Panc1 (cell line): ENCODE measurements around the gene IQCN. TPM values are rescaled to one million over a fixed set of nuclear protein-coding genes. Genes with fewer than 3 reads are reported as not detected.

Experiments
- ATAC-seq: fragments of 200-7000 bp; cut with Tn5 transposase; 2 replicates; pipeline ENCODE4 v1.9.1; 2020; ENCODE audit warnings: mild to moderate bottlenecking, moderate library complexity
- BruUV-seq: library from RNA; stranded (reverse); fragments of 400-500 nt; replicated peaks from 2 replicates; lab custom pipeline; 2021; lab: Mats Ljungman, UMichigan
- CTCF ChIA-PET: fragments of 300-600 bp; sonication (Branson Sonifier 250); formaldehyde crosslinking; loops from one replicate; lab custom pipeline; 2022; ENCODE audit warnings: antibody characterized with exemption; lab: Charles Lee
- POLR2A ChIA-PET: fragments of 300-600 bp; sonication (Branson Sonifier 250); formaldehyde crosslinking; loops from one replicate; lab custom pipeline; 2022; ENCODE audit warnings: antibody characterized with exemption; lab: Charles Lee
- DNase-seq: peaks from one replicate; pipeline ENCODE4 v3.0.0-alpha.2; 2010; ENCODE audit warnings: low read depth, low spot score
- H3K27ac ChIP-seq: 2 replicates; pipeline ENCODE4 v1.5.1; 2011; ENCODE audit warnings: mild to moderate bottlenecking, low read length, inconsistent platforms
- H3K27me3 ChIP-seq: fragments of 200-500 bp; sonication (Bioruptor generic); 2 replicates; pipeline ENCODE4 v1.6.0; 2014; ENCODE audit warnings: low read length, inconsistent platforms; ENCODE audit not compliant: control insufficient read depth, insufficient read depth
- H3K36me3 ChIP-seq: fragments of 200-500 bp; sonication (Bioruptor generic); 2 replicates; pipeline ENCODE4 v1.5.1; 2014; ENCODE audit warnings: inconsistent platforms, mild to moderate bottlenecking, low read length, moderate library complexity; ENCODE audit not compliant: control insufficient read depth, insufficient read depth
- H3K4me1 ChIP-seq: 2 replicates; pipeline ENCODE4 v1.5.1; 2011; ENCODE audit warnings: inconsistent platforms, mild to moderate bottlenecking, low read length, moderate library complexity; ENCODE audit not compliant: control insufficient read depth, insufficient read depth
- H3K4me3 ChIP-seq, 2 experiments: 2 replicates each; pipeline ENCODE4 v1.5.1; 2011 to 2012; ENCODE audit warnings: low read depth in 2 of 2, low read length in 2 of 2, mild to moderate bottlenecking in 2 of 2, inconsistent platforms in 1 of 2, moderate library complexity in 1 of 2
- H3K9me3 ChIP-seq: fragments of 200-500 bp; sonication (Bioruptor generic); 2 replicates; pipeline ENCODE4 v1.5.1; 2014; ENCODE audit warnings: low read depth, mild to moderate bottlenecking, inconsistent platforms, low read length, moderate library complexity; ENCODE audit not compliant: control insufficient read depth, insufficient read depth
- CTCF ChIP-seq: fragments of 450-650 bp; IDR thresholded peaks from 2 replicates; pipeline ENCODE4 v1.5.1; 2017; ENCODE audit warnings: mild to moderate bottlenecking
- POLR2AphosphoS5 ChIP-seq: IDR thresholded peaks from 2 replicates; pipeline ENCODE4 v1.6.1; 2012; ENCODE audit warnings: mild to moderate bottlenecking, low read depth, low read length, moderate library complexity
- REST ChIP-seq, 2 experiments: IDR thresholded peaks; 2 replicates each; pipeline ENCODE4 v1.6.1; 2011 to 2012; ENCODE audit warnings: low read depth in 2 of 2, control low read depth in 1 of 2, low read length in 1 of 2, mild to moderate bottlenecking in 1 of 2, moderate library complexity in 1 of 2; ENCODE audit not compliant: insufficient read depth in 1 of 2
- SIN3A ChIP-seq: IDR thresholded peaks from 2 replicates; pipeline ENCODE4 v1.6.1; 2012; ENCODE audit warnings: low read depth, mild to moderate bottlenecking, low read length, moderate library complexity, borderline replicate concordance; ENCODE audit not compliant: insufficient read depth
- TCF7L2 ChIP-seq: IDR thresholded peaks from 2 replicates; pipeline ENCODE4 v1.6.1; 2011; ENCODE audit warnings: mild to moderate bottlenecking, low read depth, low read length, inconsistent platforms
- in situ Hi-C: cut with HindIII; loops from 2 replicates; pipeline ENCODE4 v1.10.0; 2016; ENCODE audit warnings: low sequenced_read_pairs, low pct_unique_long_range_greater_than_20kb
- intact Hi-C: fragments of 100-400 bp; cut with micrococcal nuclease; formaldehyde crosslinking; loops from one replicate; pipeline ENCODE4 v1.10.0; 2022; ENCODE audit not compliant: unreplicated experiment
- total RNA-seq: library from RNA; stranded (reverse); gene quantifications from one replicate; pipeline ENCODE4 v1.2.1, GENCODE V29; 2021; ENCODE audit not compliant: unreplicated experiment

IQCN gene
- total RNA-seq, 1 experiment from 2014 or later, result 2.5 TPM

GRCh38 chr19:18310118-18310909 is 36.1 kb upstream of the IQCN start:
- ChIA-PET POLR2A (no interaction called here), CTCF (no interaction called here)
- BruUV-seq, result no TSS peak
- H3K4me1 ChIP-seq, result peaks cover 31% of the 10 kb centered on the region
- DNase-seq, result no peak
- in situ Hi-C loops, result no loop called here
- TF ChIP-seq CTCF (no peak), TCF7L2 (no peak), SIN3A (no peak), REST (IDR thresholded peaks at IDR 0.05; ENCODE audit: insufficient read depth in 1 of 2, low read depth in 2 of 2, low read length in 1 of 2) (no peak), POLR2AphosphoS5 (no peak)
- H3K36me3 ChIP-seq, result no peaks in the 10 kb centered on the region
- no peaks in the 10 kb centered on the region for H3K9me3 ChIP-seq
- no peak overlapping the region for H3K27ac ChIP-seq
- H3K27me3 ChIP-seq, result no peaks in the 10 kb centered on the region
- ATAC-seq, result no peak
- intact Hi-C loops, result no loop called here
- no peak overlapping the region for H3K4me3 ChIP-seq

- CTCF ChIA-PET, result no interaction called here
- intact Hi-C loops, result no loop called here
- no peaks in the 10 kb centered on the region for H3K9me3 ChIP-seq
- in situ Hi-C loops, result no loop called here
- no peaks in the 10 kb centered on the region for H3K27me3 ChIP-seq
- no peak overlapping the region for H3K27ac ChIP-seq
- no peaks in the 10 kb centered on the region for H3K36me3 ChIP-seq
- peaks cover 38% of the 10 kb centered on the region for H3K4me1 ChIP-seq
- no peak for DNase-seq
- ATAC-seq, result no peak
- TF ChIP-seq SIN3A (no peak), TCF7L2 (no peak), CTCF (no peak), POLR2AphosphoS5 (no peak), REST (IDR thresholded peaks at IDR 0.05; ENCODE audit: insufficient read depth in 1 of 2, low read depth in 2 of 2, low read length in 1 of 2) (no peak)
- no TSS peak for BruUV-seq
- POLR2A ChIA-PET, result no interaction called here
- H3K4me3 ChIP-seq, result no peak overlapping the region
Measured at GRCh38 chr19:18309525-18310064, 35.3 kb upstream of the IQCN start.
